Body of pancreas (tissue), 4 donors: ENCODE measurements around the gene SYK. TPM values are rescaled to one million over a fixed set of nuclear protein-coding genes. Genes with fewer than 3 reads are reported as not detected.

Experiments
- ATAC-seq: fragments of 150-250 bp; one replicate; pipeline ENCODE4 v1.9.1; 2016
- DNase-seq, 4 donors: peaks; one replicate each; pipeline ENCODE4 v3.0.0-alpha.2; 2019
- H3K27ac ChIP-seq, 4 donors: fragments of 200-600 bp; sonication (generic); 1 replicate in 3 of 4; 2 replicates in 1 of 4; pipeline versions ENCODE4 v1.5.1 to v1.6.1; 2016 to 2019; ENCODE audit warnings: mild to moderate bottlenecking in 1 of 4, mixed read lengths in 1 of 4, moderate library complexity in 1 of 4
- H3K27me3 ChIP-seq, 2 donors: fragments of 200-600 bp; sonication (generic); one replicate each; pipeline ENCODE4 v1.6.0; 2016; ENCODE audit warnings: mild to moderate bottlenecking in 1 of 2
- H3K36me3 ChIP-seq, 2 donors: fragments of 200-600 bp; sonication (generic); replicated peaks in 1 of 2; 2 replicates each; pipeline ENCODE4 v1.5.1; 2016; ENCODE audit warnings: low read depth in 2 of 2; ENCODE audit not compliant: insufficient read depth in 1 of 2
- H3K4me1 ChIP-seq: fragments of 200-600 bp; sonication (generic); one replicate; pipeline ENCODE4 v1.6.0; 2016
- H3K4me3 ChIP-seq, 2 donors: fragments of 200-600 bp; sonication (generic); 1 replicate in 1 of 2; 2 replicates in 1 of 2; pipeline ENCODE4 v1.5.1; 2016 to 2019
- H3K9me3 ChIP-seq, 3 donors: fragments of 200-600 bp; sonication (generic); 1 replicate in 2 of 3; 2 replicates in 1 of 3; pipeline ENCODE4 v1.5.1; 2016
- POLR2A ChIP-seq, 3 donors: fragments of 450-650 bp; IDR thresholded peaks; one replicate each; pipeline ENCODE4 v1.6.1; 2016; ENCODE audit warnings: antibody characterized with exemption in 3 of 3, mild to moderate bottlenecking in 2 of 3
- WGBS, 2 donors: methylation state at CpG; one replicate each; pipeline ENCODE4 v1.1.5; 2017; 5-methylcytosine and 5-hydroxymethylcytosine counted together
- intact Hi-C: fragments of 100-400 bp; cut with DNase I; formaldehyde crosslinking; loops from one replicate; pipeline ENCODE4 v1.15.1; 2023
- total RNA-seq, 2 donors: library from RNA; depleted of rRNA; stranded (reverse); fragments of >200 nt; gene quantifications; one replicate each; pipeline ENCODE4 v1.1.0, GENCODE V29; 2016
- TF ChIP-seq, protein P1 (sequence below), 7 experiments: fragments of 450-650 bp in 4 of 7; fragments of 200-600 bp in 3 of 7; sonication (generic) in 3 of 7; IDR thresholded peaks; one replicate each; pipeline ENCODE4 v1.5.1; 2016 to 2019; ENCODE audit warnings: antibody characterized with exemption in 7 of 7

The SYK gene
- total RNA-seq, 2 donors from 2014 or later, result 10.5 to 11.2 TPM

DNA sequence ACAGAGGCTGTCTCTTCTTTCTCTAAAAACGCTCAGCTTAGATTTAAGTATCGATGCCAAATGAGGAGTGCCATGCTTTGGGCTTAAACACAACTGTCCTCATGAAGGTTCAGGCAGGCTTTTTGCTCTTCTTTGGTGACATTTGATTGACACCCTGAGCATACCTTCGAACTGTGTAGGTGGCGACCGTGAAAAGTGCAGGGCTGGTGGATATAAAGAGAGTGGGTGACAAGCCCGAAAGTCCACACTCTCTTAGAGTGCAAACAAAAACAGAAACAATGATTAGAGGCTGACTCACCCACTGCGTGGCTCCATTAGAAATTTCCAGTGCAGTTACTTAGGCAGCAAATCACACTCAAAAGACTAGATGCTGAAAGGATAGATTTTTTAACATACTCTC lies 141.7 kb downstream of the SYK start:
- ATAC-seq (no peak), DNase-seq (no peak)
- intact Hi-C loops, result no loop called here
- no peak overlapping the region for H3K27ac ChIP-seq
- H3K9me3 ChIP-seq, result no peaks in the 10 kb centered on the region
- H3K27me3 ChIP-seq, result no peaks in the 10 kb centered on the region
- no peaks in the 10 kb centered on the region for H3K4me1 ChIP-seq
- H3K36me3 ChIP-seq, result no peaks in the 10 kb centered on the region
- 55 to 57% methylated on average over 7 of the region's 7 CpGs for WGBS, 2 donors
- H3K4me3 ChIP-seq, result no peak overlapping the region
- TF ChIP-seq, protein P1, sequence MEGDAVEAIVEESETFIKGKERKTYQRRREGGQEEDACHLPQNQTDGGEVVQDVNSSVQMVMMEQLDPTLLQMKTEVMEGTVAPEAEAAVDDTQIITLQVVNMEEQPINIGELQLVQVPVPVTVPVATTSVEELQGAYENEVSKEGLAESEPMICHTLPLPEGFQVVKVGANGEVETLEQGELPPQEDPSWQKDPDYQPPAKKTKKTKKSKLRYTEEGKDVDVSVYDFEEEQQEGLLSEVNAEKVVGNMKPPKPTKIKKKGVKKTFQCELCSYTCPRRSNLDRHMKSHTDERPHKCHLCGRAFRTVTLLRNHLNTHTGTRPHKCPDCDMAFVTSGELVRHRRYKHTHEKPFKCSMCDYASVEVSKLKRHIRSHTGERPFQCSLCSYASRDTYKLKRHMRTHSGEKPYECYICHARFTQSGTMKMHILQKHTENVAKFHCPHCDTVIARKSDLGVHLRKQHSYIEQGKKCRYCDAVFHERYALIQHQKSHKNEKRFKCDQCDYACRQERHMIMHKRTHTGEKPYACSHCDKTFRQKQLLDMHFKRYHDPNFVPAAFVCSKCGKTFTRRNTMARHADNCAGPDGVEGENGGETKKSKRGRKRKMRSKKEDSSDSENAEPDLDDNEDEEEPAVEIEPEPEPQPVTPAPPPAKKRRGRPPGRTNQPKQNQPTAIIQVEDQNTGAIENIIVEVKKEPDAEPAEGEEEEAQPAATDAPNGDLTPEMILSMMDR (IDR thresholded peaks at IDR 0.05), result no peak
- TF ChIP-seq POLR2A (IDR thresholded peaks at IDR 0.05), result no peak

DNA sequence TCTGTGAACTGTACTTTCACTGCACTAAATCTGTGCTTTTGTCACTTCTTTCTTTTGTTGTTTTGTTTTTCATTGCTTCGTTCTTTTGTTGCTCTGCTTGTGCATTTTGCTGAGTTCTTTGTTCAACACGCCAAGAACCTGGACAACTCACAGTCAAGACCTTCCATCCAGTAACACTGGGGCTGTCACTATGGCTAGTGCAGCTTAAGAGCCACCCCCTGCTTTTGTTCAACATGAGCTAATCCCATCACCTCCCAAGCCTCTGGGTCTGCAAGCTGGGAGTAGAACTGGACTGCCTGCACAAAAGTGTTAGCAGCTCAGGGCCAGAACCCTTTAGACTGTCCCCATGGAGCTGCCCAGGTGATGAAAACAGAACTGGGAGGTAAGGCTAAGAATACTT lies 143.7 kb downstream of the SYK start:
- no peaks in the 10 kb centered on the region for H3K36me3 ChIP-seq
- DNase-seq, result no peak
- intact Hi-C loops, result no loop called here
- H3K4me3 ChIP-seq, result no peak overlapping the region
- ATAC-seq, result no peak
- H3K27me3 ChIP-seq, result no peaks in the 10 kb centered on the region
- H3K4me1 ChIP-seq, result no peaks in the 10 kb centered on the region
- TF ChIP-seq, protein P1 (IDR thresholded peaks at IDR 0.05), result no peak
- TF ChIP-seq POLR2A (IDR thresholded peaks at IDR 0.05), result no peak
- no peaks in the 10 kb centered on the region for H3K9me3 ChIP-seq
- 82 to 91% methylated on average over 2 of the region's 2 CpGs for WGBS, 2 donors
- no peak overlapping the region for H3K27ac ChIP-seq

DNA sequence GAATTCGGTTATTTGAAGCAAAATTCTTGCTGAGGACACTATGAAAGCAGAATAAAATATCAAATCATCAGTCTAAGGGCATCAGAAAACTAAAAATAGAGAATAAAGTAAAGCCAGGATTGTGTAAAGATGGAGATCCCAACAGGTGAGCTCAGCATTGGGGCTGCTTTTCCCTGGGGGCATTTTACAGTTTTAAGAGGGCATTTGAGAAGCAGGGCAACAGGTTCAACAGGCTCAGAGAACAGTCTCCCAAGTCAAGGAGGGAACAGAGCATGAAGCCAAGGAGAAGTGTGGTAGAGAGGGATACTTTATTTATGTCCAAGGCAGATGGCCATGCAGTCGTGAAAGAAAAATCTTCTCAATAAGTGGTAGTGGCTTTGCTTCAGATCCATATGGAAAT lies 145.4 kb downstream of the SYK start:
- 34 to 55% methylated on average over 2 of the region's 2 CpGs for WGBS, 2 donors
- H3K36me3 ChIP-seq, result no peaks in the 10 kb centered on the region
- H3K27me3 ChIP-seq, result no peaks in the 10 kb centered on the region
- H3K4me3 ChIP-seq, result no peak overlapping the region
- no peaks in the 10 kb centered on the region for H3K4me1 ChIP-seq
- no peak overlapping the region for H3K27ac ChIP-seq
- intact Hi-C loops, result no loop called here
- TF ChIP-seq, protein P1 (IDR thresholded peaks at IDR 0.05), result no peak
- TF ChIP-seq POLR2A (IDR thresholded peaks at IDR 0.05), result no peak
- ATAC-seq (no peak), DNase-seq (no peak)
- no peaks in the 10 kb centered on the region for H3K9me3 ChIP-seq

Other genes starting within 250 kb of the SYK start
- 1 to 10 TPM in 1 of 2 donors, under 1 TPM in 1; 0.52 to 2.0 TPM for gene DIRAS2, start 159.0 kb upstream of the SYK start, total RNA-seq